HS-27A (cell line): Measurements from ENCODE around the gene FAM240A.
"Not testable (repeated sequence)": the region's sequence is repeated elsewhere in the genome, so short reads cannot be mapped to it uniquely, and the experiment has no call there.

Experiments used
- DNase-seq: peaks from one replicate; pipeline ENCODE4 v3.0.0-alpha.2; 2012; ENCODE audit warnings: low read depth, missing footprints

The FAM240A gene

DNA sequence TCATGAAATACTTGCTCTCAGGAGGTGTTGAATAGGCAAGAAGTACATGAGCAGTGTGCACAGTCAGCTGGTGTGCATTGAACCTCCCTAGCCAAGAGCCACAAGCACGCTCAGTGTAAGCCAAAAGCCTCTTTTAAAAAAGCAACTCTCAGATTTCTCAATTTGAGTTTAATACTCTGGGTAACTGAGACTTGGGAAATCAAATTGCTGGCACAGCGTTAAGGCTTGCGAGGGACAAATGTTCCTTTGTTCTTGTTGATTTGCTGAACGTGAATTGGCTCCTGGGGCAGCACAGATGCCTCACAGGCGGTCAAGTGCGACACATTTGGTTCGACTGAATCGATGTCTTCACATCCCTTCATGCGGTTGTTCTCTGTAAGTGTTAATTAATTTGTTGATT, at the start of gene FAM240A:
Gene FAM240A, plus strand, starts transcription at position 202 of the 400 bp plus-strand sequence. Its CDS starts 159 bp downstream, at position 361.
- no peak for DNase-seq

DNA sequence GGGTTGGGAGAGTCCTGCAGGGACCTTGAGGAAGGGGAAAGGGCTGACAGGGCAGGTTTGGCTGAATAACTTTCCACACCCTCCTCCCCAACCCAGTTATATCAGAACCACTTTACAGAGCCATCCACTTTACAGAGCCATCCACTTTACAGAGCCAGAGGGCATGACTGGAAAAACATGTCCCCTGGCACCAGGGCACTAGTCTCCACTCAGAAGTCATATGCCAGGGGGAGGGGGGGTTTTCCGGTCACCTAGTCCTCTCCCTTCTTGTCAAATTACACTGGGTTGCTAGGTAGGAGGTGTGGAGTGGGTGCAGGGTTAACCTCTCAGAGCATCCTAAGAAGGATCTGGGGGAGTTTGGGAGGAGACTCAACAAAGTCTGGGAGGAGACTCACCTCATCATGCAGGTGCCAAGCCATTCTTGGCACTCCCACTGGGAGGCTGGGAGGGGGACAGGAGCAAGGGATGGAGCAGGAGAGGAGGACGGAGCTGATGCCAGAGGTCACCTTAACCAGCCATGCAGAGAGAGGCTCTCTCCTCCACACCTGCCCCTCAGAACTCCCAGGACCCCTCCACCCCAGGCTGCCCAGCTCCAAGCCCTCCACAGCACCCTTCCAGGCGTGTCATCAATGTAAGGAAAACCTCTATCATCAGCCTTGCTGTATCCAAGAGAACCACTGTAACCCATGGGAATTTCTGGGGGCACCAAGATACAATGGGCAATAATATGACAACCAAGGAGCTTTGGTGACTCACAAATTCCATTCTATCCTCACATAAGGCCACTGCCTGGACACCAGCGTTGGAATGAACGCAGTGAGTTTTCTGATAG, 47.9 kb upstream of the FAM240A start:
- no peak for DNase-seq

DNA sequence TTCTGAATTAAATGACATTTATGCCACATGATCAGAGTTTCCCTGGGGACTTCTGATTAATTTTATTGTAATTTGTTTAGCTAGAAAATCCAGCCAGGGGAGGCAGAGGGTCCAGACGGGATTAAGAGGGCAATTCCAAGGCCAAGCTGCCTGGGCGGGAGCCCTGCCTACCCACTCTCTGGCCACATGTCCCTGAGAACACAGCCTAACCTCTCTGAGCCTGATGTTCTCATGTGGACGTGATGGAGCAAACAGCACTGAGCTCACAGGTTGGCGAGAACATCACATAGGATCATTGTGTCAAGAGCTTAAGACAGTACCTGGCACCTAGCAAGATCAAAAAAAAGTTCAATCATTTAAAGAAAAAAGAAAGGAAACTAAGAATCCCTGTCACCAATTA, 47.2 kb upstream of the FAM240A start:
- DNase-seq = no peak

DNA sequence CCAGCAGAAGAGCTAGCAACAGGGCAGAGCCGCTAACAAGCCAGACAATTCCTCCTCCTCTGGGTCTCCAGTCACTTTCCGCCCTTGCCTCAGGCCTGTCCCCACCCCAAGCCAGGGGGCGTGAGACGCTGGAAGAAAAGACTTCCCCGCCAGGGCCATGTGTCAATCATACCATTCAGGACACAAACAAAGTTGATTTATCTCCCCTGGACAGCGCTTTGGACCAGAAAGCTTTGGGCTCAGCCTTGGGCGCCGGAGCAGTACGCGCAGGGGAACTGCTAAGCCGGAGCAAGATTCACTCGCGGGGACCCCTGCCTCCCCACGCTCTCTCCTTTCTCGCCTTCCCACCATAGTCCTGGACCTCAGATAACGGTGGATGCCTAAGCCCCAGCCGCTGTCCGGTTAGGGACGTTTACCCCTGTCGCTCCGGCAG, 46.7 kb upstream of the FAM240A start:
- no peak for DNase-seq

DNA sequence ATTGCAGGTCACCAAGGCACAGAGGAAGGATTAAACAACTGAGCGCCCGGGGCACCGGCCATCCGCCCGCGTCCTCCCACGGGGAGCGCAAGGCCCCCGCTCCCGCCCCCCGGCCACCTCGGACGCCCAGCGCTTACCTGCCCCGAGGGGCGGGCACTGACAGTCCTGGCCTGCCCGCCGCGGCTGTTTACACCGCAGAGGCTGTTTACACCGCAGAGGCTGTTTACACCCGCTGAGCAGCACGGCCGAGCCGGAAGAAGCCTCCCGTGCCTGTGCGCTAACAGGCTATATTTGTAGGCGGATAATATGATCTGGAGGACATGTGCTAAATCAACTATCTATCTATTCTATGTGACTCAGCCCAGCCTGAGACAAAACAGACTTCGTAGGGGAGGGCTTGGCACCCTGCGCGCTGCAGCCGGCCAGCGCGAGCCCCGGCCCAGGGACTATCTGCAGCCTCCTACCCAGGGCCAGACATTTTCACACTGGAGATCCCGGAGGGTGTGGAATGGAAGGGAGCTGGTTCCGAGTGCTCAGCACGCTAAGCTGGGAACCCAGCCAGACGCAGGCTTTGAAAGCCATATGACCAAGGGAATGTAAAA, 46.2 kb upstream of the FAM240A start, which contains the start of gene LRRC2:
Gene LRRC2, minus strand, starts transcription at position 263 of the 602 bp plus-strand sequence. CDS start 14,711 bp downstream, outside the sequence.
- DNase-seq = no peak

DNA sequence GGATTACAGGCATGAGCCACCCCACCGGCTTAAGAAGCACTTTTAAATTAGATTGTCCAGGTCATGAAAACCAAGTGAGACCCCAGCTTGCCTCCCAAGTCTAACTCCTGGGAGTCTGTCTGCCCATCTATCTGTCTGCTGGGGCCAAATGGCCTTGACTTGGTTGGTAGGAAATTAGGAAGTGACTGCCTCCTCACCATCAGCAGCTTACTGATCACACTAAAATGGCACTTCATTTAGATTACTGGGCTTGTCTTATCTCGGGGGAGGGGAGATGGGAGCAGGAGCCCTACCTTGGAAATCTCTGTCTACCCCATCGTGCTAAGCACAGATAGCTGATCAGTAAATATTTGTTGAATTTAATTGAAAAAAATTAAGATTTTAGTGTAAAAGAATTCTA, 40.6 kb upstream of the FAM240A start:
- DNase-seq = no peak

DNA sequence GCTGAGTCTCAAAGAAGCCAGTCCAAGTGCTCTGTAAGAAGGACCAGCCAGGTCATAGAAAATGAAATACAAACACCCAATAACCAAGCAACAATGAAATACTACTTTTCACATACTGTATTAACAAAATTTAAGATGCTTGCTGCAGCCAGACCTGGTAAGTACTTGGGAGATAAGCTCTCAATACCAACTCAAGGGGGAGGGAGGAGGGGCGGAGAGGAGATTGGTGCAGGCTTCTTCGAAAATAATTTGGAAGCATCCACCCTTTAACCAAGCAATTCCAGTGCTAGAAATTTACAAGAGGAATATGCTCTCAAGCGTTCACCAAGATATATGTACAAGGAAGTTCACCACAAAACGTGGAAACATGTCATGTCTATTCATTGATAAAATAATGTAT, 38.6 kb upstream of the FAM240A start:
- DNase-seq = no peak

DNA sequence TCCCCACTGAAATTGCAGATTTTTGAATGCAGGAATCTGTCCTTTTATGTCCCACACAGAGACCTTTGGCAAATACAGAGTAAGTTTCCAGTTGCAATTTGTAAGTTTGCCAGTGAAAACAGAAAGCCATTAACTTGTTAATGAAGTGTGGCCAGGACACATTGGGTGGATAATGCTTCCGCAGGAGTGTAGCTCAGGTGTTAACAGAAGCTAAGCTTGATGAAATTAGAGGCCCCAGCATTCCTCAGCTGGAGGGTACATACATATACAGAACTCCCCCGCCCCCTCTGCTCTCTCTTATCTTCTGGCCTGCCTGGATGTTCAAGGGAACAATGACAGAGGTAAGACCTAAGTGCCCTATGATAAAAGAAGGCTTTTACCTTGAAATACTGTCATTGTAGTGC, 38.1 kb upstream of the FAM240A start:
- DNase-seq = no peak

DNA sequence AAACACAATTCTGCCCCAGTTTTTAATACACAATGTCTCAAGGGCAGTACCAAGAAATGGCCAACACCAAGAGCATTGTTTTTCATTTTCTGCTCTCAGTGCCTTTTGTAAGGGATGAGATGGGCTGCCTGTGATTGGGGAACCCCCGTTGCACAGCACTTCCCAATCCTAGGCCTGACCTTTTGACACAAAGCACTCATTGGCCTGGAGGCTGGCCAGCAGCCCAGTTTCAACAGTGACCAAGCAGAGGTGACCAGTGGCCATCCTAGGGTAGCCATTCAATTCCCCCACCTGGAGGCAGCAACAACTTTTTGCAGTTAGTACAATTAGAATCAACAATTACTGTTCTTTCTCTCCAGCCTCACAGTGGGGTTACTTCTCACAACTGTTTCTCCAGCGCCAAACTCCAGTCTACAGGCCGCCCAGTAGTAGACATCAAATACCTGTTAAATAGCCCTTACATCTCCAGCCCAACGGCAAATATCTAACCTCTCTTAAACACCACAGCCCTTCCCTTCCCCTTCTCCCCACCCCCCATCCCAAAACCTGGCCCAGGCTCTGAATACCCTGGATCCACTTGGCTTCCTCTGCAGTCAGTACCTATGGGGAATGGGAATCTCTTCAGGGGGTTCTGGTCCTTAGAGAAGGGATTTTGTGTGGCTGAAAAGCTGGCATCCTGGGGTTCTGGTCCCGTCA, 37.3 kb upstream of the FAM240A start:
- DNase-seq = no peak

DNA sequence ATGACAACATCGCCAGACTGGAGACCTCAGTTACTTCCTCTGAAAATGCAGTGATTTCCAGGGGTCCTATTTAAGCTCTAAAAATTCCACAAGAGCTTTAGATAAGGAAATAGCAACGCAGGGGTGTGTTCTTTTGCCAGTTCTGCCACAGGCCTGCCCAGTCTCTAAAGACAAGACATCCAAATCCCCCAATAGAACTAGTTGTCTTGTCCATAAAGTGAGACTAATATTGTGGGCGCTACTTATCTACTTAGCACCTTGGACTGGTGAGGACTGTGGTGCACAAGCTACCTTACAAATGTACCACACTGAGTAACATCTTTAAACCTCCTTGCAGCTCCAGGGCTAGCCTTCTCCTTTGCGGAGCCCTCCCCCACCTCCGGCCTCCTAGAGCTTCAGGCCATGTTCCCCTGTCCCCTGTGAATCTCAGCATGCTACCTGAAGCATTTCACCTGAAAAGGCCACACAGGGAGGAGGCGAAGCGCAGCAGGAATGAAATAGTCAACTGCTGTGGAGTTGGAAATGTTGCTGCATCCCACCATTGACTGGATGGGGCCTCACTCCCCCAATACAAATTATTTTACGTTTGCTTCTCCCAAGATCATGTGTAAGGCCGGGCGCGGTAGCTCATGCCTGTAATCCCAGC, 36.6 kb upstream of the FAM240A start:
- DNase-seq = no peak

DNA sequence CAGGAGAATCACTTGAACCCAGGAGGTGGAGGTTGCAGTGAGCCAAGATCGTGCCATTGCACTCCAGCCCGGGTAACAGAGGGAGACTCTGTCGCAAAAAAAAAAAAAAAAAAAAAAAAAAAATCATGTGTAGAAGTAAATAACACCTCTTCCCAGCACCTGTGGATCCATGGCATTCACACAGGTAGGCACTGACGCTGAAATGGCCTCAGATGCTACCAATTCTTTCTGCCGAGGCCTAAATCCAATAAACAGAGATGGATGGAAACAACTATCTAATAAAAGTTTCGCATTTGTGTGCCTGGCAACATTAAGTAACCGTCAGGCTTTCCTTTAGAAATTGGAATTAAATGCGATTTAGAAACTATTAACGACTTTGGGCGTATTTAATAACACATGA, 35.9 kb upstream of the FAM240A start:
- DNase-seq = no peak

DNA sequence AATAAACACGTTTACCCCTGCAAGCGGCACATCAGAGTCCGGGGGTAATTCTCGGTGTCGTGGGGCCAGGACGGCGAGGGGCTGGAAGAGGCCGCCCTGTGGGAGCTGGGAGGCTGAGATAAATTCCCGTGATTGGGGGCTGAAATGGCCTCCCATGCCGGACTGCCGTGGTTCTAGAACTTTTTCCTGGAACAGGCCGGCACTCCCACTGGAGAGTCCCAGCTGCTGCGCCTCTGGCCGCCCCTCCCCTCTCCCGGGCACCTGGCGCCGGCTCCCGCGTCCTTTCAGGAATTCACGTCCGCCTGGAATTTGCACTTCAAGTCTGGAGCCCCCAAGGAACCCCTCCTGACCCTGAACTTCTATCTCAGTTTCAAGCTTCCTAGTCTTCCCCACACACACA, 35.4 kb upstream of the FAM240A start:
- no peak for DNase-seq

DNA sequence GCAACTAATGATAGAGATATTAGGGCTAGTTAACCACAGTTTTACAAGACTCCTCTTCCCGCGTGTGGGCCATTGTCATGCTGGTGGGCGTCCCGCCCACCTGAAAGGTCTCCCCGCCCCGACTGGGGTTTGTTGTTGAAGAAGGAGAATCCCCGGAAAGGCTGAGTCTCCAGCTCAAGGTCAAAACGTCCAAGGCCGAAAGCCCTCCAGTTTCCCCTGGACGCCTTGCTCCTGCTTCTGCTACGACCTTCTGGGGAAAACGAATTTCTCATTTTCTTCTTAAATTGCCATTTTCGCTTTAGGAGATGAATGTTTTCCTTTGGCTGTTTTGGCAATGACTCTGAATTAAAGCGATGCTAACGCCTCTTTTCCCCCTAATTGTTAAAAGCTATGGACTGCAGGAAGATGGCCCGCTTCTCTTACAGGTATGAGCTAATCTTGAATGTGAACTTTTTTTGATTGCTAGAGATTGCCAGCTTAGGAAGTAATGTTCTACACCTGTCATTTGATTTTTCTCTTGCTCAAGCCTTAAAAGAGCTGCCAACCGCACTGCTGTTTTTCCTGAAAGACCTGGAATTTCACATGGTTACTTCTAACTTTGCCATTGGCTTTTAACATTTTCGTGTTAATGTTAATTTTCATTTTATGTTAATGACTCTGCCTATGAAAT, 34.6 kb upstream of the FAM240A start:
- not testable (repeated sequence) for DNase-seq

DNA sequence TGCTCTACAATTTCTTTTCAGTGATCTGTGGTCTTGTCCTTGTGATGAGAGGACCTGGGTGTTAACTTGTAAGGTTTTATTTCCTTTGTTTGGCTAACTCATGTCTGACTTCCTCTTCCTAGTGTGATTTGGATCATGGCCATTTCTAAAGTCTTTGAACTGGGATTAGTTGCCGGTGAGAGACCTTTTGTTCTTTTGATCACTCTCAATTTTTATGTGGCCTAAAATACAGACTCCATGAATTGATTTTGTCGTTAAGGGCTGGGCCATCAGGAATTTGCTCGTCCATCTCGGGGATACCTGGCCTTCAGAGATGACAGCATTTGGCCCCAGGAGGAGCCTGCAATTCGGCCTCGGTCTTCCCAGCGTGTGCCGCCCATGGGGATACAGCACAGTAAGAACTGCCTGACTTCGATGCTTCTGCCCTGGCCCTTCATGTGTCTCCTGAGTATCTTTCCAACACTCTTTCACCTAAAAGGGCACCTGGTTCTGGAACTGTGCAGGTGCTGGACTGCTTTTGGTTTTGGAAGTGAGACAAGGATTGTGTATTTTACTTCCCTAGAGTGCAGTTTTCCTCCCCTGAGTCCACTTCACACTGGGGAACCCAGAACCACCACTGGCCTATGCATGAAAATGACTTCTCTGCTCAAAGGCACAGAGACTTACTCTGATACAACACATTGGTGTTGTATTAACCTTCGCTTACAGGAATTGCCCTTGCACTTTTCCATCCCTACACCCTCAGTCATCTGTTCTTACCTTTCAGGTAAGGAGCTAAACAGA, 33.2 kb upstream of the FAM240A start:
- DNase-seq = no peak

DNA sequence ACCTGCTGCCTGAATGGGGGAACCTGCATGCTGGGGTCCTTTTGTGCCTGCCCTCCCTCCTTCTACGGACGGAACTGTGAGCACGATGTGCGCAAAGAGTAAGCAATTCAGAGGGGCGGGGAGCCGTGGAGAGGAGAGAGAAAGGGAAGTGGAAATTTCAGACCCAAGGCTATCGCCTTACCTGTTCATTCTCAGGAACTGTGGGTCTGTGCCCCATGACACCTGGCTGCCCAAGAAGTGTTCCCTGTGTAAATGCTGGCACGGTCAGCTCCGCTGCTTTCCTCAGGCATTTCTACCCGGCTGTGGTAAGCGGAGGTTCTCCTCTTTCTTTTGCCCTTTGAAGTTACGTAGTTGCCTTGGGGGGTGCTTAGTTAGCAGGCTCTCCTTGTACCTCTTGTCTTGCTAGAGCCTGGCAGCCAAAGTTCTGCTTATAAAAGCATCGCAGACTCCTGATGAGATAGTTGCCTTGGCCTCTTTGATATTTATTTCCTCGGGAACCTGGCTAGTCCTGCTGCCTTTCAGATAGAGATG, 32.5 kb upstream of the FAM240A start:
- DNase-seq = no peak

DNA sequence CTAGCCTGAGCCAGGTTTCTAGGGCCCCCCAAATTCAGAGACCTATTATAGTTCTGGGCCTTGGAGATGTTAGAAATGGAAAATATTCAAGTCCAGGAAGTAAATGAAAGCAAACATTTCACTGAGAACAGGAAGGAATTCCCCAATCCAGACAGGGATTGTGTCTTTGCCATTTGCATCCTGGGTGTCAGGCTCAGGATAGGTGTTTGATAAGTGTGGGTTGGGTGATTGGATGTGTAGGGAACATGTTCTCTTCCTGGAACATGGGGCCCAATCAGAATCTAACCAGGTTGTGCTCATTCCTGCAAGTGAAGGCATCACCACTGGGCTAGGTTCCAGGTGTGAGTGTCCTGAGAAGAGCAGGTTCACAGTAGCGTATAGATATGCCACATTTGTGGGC, 31.6 kb upstream of the FAM240A start:
- no peak for DNase-seq

DNA sequence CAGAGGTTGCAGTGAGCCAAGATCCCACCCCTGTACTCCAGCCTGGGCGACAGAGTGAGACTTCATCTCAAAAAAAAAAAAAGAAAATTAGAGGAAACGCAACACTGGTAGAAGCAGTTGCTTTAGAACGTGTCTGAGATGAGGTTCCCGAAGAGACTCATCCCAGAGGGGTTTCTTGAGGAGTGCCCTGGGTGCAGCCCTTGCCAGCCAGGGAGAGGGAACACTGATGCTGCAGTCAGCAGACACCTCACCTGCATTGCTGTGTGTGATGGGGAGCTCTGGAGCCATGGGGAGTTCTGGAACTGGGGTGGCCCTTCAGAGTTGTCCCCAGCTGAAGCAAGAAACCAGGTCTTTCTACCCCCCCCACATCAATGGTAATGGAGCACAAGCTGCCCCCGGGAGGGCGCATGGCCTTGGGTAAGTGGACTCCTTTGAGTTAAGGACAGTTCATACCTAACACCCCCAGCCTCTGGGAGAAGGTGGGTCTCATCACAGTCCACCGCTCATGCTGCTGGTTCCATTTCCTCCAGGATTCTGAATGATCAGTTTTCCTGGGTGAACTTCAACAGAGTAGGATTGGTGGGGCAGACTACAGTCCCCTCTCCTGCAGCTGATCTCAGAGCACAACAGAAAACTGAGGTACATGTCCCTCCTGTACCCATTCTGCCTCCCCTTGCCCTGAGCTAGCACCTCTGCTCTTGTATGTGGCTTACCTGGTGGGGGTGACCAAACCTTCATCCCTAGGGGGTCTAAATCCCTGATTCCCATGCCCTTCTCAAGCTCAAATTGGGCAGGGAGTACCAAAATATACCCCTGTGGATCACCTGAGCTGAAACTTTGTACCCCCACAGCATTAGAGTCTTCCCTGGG, 27.5 kb upstream of the FAM240A start:
- DNase-seq = no peak

DNA sequence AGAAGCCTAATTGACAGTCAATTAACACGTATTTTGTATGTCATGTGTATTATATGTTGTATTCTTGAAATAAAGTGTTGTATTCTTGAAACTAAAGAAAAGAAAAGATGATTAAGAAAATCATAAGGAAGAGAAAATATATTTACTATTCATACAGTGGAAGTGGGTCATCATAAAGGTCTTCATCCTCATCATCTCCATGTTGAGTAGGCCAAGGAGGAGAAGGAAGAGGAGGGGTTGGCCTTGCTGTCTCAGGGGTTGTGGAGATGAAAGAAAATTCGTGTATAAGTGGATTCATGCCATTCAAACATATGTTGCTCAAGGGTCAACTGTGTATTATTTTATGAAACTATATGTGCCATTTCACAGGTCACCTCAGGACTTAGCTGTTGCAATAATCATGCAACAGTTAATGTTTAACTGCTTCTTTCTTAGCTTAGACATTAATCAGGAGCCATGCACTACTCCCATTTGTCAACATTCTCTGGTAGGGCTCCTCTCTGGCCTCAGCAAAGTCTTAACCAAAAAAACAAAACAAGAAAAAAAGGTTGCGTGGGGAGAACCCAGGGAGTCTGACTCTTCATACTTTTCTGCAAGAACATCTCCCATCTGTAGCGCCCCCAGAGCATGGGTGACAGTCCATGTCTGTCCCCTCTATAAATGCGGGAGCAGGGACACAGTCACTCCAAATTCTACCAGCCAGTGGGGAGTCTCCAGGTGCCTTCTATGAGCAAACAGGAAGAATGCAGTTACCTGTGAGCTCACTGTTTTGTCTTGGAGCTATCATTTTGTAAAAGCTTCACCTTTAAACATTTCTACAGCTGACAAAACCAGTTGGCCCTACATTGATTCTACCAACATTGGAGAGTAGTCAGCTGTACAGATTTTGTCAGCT, 26.3 kb upstream of the FAM240A start:
- DNase-seq = no peak
